DMS79 treated with DMSO at 0.1 percent for 48 hours (cell line): ENCODE measurements around the gene UROC1.

Experiments
- DNase-seq: peaks from one replicate; lab custom pipeline; 2025; lab: John Stamatoyannopoulos, UW

Gene UROC1

DNA sequence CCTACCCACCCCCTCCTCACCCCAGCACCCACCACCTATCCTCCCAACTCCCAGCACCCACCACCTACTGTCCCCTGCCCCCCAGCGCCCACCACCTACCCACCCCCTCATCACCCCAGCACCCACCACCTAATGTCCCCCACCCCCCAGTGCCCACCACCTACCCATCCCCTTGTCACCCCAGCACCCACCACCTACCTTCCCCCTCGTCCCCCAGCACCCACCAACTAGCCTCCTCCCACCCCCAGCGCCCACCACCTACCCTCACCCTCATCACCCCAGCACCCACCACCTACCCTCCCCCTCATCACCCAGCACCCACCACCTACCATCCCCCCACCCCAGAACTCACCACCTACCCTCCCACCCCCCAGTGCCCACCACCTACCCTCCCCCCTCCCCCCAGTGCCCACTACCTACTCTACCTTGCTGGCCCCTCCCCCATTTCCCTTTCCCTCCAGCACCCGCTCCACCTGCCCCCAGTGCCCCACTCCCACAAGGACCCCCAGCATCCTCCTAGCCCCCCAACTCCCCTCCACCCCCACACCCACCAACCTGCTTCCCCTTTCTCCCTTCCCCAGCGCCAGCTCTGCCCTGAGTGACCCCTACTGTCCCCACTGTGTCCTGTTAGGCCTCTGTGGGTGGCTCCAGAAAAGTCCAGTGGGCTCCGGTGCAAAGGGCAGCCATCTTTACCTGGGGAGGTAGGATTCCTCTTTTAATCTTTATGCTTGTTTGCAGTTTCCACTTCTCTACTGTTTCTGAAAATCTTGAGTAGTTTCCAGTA is 1.2 kb downstream of the UROC1 start:
- DNase-seq, result no peak

- no peak for DNase-seq
These were observed 2.4 kb downstream of the UROC1 start for GRCh38 chr3:126515066-126515706.

GRCh38 chr3:126514161-126514560 is 3.4 kb downstream of the UROC1 start:
- DNase-seq, result no peak

- DNase-seq, result no peak
These were observed 4.5 kb downstream of the UROC1 start for GRCh38 chr3:126512916-126513650.

- no peak for DNase-seq
These were observed 5.5 kb downstream of the UROC1 start for GRCh38 chr3:126512026-126512425.

DNA sequence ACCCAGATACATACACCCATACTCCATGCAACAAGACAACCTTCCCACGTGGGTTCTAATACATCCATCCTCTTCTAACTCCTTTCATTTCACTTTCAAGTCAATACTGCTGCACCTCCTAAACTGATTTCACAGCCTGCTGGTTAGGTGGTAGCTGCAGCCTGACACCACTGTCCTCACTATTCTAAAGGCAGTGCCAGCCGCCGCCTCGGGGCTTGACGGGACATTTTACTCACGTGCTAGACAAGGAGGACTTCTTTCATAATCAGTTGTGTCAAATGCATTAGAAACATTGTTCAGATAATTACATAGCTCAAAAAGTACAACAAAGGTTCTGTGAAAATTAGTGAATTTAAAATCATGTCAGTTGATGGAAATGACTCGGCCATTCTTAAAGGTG is 6.3 kb downstream of the UROC1 start:
- no peak for DNase-seq

DNA sequence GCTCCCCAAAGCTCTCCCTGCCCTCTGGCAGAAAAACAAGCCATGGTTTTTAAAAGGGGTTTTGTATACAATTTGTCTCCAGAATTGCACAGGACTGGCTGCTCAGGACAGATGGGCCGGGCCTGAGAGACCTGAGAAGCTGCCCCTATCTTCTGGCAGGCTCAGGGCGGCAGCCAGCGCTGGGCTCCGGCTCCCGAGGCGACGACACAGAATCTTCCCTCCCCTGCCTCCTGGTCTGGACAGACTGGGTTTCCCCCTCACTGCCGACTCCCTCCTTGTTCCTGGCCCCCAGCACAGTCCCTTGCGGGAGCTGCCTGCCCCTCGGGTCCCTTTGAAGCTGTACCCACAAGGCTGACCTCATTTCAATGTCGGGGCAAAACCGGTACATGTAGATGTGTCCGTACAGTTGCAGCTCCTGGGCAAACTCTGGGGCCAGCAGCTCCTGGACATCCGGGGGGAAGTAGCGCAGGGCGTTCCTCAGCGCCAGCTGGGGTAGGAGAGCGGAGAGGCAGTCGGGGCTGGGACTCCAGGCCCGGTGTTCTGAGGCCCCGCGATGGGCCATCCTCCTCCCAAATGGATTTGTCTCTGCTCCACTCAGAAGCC is 7.2 kb downstream of the UROC1 start:
- no peak for DNase-seq

DNA sequence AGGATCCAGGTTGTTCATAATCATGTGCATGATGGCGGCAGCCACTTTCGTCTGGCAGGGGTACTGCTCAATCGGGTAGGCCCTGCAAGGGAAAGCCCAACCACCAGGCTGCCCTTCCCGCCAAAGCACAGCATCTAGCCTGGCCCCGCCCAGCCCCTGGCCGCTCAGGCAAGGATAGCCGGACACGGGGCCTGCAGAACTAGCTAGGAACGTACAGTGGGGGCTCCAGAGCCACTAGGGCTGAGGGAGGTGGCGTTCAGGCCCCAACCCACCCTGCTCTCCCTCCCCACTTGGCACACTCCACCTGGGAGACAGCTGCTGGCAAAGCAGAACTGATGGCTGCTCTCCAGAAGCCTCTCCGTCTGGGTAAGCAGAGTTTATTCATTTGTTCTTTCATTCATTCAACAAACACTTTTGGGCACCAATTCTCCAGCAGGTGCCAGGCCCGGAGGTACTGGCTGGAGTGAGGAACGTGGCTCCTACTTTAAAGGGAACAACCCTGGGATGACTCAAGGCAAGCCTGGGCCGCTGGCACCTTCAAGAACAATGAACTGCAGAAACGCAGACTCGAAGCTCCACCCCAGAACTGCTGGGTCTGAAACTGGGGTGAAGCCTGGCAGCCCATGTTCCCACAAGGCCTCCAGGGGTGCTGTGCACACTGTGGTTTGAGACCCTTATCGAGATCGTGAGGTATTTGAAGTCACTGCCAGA is 7.8 kb downstream of the UROC1 start:
- no peak for DNase-seq

GRCh38 chr3:126508564-126508964 is 9.0 kb downstream of the UROC1 start:
- no peak for DNase-seq

DNA sequence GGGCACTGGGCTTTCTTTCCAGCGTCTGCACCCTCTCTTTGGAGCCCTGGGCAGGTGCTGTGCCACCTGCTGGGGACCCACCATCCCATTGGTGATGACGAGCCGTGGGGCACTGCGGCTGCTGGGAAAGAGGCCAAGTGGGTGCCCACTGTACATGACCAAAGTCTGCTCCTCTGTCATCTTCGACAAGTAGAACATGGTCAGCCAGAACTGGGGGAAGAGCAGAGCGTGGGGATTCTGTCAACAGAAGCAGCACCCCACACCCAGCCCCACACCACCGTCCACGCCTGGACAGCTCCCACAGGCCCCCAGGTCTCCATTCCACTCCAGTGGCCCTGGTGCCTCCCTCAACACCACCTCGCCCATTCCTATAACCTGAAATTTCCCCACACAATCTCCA is 9.7 kb downstream of the UROC1 start:
- no peak for DNase-seq

DNA sequence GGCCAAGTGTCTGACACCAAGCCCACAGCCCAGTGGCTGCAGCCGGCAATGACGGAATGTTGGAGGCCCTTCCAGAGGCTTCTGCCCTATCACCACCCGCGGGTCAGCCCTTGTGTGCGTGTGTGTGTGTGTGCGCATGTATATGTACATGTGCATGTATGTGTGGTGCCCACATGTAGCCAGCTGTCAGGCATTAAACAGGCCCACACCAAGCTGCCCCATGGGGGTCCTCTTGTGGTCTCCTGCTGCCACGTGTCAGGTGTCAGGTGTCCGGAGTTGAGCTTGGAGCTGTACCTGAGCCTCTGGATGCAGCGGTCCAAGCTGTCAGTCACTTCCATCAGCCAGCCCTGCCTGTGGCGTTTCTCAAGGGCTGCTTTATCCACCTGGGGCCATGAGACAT is 13.9 kb downstream of the UROC1 start:
- no peak for DNase-seq

DNA sequence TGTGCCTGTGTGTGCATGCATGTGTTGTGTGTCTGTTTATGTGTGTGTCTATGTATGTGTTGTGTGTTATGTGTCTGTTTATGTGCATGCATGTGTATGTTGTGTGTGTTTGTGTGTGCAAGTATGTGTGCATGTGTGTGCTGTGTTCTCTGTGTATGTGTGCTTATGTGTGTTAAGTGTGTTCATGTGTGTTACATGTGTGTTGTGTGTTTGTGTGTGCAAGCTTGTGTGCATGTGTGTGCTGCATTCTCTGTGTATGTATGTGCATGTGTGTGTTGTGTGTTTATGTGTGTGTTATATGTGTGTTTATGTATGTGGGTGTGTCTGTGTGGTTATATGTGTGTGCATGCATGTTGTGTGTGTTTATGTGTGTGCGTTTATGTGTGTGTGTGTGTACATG is 14.9 kb downstream of the UROC1 start:
- no peak for DNase-seq

DNA sequence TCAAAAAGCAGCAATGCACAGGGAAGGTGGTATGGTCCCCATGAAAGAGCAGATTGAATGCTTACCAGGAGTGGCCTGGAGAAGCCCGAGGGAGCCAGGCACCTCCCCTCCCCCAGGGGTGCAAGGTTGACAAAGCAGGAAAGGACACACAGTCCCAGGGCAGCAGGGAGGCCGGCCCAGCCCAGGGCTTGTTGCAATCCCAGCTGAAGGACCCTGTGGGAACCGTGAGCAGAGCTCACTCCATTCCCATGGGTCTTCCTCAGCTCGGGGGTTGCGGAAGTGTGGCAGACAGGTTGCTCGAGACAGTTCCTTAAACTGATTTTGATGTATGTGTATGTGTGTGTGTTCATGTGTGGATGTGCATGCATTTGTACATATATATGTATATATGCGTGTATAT is 15.8 kb downstream of the UROC1 start:
- no peak for DNase-seq

DNA sequence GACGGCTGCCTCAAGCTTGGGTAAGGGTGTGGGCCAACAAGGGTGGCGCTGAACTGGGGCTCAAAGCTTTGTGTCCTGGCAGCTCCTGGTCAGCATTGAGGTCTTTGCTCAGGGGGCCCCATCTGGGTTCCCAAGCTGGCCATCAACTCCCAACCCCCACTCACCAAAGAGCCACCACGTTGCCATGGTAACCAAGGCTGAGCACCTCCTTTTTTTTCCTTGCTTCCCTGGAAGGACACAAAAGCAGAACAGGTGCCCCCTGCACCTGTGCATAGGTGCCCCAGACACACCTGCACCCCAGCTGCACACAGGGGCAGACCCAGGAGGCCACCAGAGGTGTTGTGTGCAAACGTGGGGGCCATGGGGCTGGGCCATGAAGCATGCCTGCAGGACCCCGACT is 16.5 kb downstream of the UROC1 start:
- no peak for DNase-seq

- DNase-seq, result no peak
These were observed 17.6 kb downstream of the UROC1 start for GRCh38 chr3:126500016-126500415.

DNA sequence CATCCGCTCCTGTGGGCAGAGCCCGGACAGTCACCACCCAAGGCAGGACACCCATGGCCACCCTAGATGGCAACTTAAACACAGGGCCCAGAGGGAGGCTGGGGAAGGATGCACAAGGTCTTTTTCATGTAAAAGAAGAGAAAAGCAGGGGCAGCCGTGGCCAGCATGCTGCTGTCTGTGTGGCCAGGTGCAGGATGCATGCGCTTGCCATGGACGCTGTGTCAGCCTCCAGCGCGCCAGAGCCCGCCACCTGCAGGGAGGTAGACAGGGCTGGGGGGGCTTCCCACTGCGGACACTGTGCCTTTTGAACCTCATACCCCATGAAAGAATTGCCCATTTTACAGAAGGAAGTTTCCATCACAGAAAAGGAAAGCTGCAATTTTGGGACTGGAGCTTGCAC is 18.2 kb downstream of the UROC1 start:
- no peak for DNase-seq

DNA sequence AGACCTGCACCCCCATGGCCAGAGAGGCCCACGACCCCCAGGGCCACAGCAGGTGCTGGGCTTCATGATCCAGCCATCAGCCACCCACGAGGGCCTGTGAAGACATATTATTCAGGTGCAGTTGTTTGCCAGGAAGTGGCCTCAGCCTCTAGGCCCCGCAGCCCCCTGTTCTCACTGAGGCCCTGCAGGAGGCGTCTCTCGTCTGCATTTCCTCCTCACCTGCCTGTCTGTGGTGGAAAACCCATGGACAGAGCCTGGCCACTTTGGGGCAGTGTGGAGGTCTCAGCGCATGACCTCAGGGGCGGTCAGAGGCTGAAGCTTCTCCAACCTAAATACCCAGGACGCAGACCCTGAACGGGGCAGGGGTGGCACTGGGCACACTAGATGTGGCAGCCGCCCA is 18.6 kb downstream of the UROC1 start:
- no peak for DNase-seq

DNA sequence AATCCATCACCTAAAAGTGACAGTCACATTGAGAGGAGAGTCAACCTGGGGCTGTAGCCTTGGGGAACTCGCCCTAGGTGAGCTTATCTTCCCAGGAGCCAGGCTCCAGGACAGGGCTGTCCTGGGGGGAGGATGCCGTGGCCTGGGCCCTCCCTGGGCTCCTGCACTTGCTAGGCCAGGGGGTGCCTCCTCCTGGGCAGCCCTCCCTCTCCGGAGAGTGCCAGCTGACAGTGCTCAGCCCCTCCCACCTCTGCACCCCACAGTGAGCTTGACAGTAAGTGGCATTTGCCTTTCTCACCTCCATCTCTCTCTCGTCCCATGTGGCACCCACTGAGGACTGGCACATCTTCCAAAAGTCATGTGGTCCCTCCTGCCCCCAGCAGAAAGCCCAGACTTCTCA is 19.1 kb downstream of the UROC1 start:
- no peak for DNase-seq

DNA sequence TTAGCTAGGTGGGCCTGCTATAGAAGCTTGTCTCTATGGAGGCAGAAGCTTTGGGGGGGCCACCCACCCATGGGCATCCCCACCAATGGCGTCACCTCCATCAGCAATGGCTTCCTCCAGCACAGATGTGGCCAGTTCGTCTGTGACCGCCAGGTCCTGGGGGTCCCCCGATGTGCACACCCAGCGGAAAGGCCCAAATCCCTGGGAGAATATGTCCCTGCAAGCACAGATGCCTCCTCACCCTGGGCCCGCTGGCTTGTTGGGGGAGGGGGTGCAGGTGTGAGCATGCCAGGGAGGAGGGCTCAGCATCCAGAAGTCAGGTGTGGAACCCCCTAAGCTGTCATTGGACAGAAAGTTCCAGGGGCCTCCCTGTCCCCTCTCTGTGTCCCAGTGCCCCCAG is 19.6 kb downstream of the UROC1 start:
- no peak for DNase-seq

DNA sequence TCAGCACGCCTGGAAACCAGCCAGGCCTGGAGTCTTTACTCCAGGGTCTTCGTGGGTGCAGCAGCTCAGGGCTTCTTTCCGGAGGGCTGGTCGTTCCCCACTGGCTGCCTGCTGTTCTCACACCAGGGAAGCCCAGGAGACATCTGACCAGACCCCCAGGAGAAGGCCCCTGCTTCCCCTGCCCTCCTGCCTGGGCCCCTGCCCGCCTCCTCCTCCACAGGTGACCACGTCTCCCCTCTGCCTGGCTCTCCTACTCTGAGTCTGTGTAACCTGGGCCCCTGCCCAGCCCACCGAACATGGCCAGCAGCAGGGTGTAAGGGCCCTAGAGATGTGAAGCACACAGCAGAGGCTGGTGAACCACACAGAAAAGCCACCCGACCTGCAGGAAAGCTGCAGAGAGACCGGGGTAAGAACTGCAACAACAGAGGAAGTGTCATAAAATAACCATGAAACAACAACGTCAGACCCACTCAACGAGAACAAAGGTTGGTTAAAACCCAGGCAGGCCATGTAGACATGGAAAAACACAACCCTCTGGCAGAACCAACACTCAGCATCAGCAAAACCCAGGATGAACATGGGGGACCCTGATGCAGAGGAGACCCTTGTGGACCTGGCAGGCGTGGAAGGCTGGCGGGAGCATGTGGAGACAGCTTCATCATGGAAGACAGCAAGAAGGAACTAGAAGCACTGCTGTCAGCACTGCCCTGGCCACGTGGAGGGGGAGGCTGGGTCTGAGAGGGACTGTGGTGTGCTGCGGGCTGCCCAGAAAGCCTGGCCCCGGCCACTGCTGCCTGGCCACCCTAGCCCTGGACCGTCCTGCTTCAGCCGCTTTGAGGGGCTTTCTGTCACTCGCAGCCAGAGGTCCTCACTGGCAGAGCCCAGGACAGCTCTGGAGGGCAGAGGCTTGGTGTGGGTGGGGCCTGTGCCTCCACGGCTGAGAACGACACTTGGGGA is 20.4 kb downstream of the UROC1 start:
- no peak for DNase-seq

- DNase-seq, result no peak
These were observed 21.8 kb downstream of the UROC1 start for GRCh38 chr3:126495786-126496185.
